GM21526 (cell line): ENCODE data around the gene NEUROD1.

Experiments used
- ATAC-seq: cut with Tn5 transposase; IDR thresholded peaks from one replicate; pipeline ENCODE4 v1.9.1; 2021; ENCODE audit warnings: moderate library complexity; ENCODE audit not compliant: unreplicated experiment, low FRiP score

NEUROD1 gene

GRCh38 chr2:181680937-181681811, 857 bp upstream of the NEUROD1 start:
- no peak for ATAC-seq

- ATAC-seq: no peak
Observed at GRCh38 chr2:181679544-181679979, 755 bp downstream of the NEUROD1 start.

GRCh38 chr2:181678861-181679543, 1.3 kb downstream of the NEUROD1 start:
- no peak for ATAC-seq

GRCh38 chr2:181677912-181678586, 2.3 kb downstream of the NEUROD1 start:
- ATAC-seq: no peak

GRCh38 chr2:181675254-181675653, 5.1 kb downstream of the NEUROD1 start:
- ATAC-seq: no peak

GRCh38 chr2:181674461-181674860, 5.9 kb downstream of the NEUROD1 start:
- ATAC-seq: no peak

GRCh38 chr2:181673173-181673572, 7.1 kb downstream of the NEUROD1 start:
- ATAC-seq: no peak

GRCh38 chr2:181672255-181673008, 7.9 kb downstream of the NEUROD1 start:
- ATAC-seq: no peak

GRCh38 chr2:181670632-181671031, 9.7 kb downstream of the NEUROD1 start:
- ATAC-seq: no peak

- no peak for ATAC-seq
Observed at GRCh38 chr2:181667234-181667633, 13.1 kb downstream of the NEUROD1 start.

GRCh38 chr2:181662287-181662686, 18.0 kb downstream of the NEUROD1 start:
- no peak for ATAC-seq

GRCh38 chr2:181660181-181660580, 20.1 kb downstream of the NEUROD1 start:
- ATAC-seq: no peak

GRCh38 chr2:181658444-181658843, 21.9 kb downstream of the NEUROD1 start:
- no peak for ATAC-seq

GRCh38 chr2:181657379-181657778, 22.9 kb downstream of the NEUROD1 start:
- ATAC-seq: no peak

GRCh38 chr2:181656450-181657291, 23.6 kb downstream of the NEUROD1 start, which contains the start of gene CERKL:
TSS of gene CERKL (minus strand) at chr2:181657105. CDS start at chr2:181657006, 99 bp downstream.
- peak; percentile 87 for ATAC-seq

GRCh38 chr2:181655519-181655918, 24.8 kb downstream of the NEUROD1 start:
- ATAC-seq: no peak

GRCh38 chr2:181649436-181649979, 30.8 kb downstream of the NEUROD1 start:
- no peak for ATAC-seq

GRCh38 chr2:181648478-181649155, 31.7 kb downstream of the NEUROD1 start:
- ATAC-seq: no peak
